RKO (cell line): ENCODE results near the gene EIF1B.

Experiments used
- DNase-seq: peaks from one replicate; pipeline ENCODE4 v3.0.0-alpha.2; 2016; ENCODE audit warnings: low spot score

Gene EIF1B

GRCh38 chr3:40340541-40341170, 31.1 kb downstream of the EIF1B start:
- DNase-seq = no peak

GRCh38 chr3:40341671-40342070, 32.2 kb downstream of the EIF1B start:
- no peak for DNase-seq

- no peak for DNase-seq
Measured at GRCh38 chr3:40350529-40350928, 41.0 kb downstream of the EIF1B start.

GRCh38 chr3:40355410-40355809, 45.9 kb downstream of the EIF1B start:
- no peak for DNase-seq

GRCh38 chr3:40358454-40358853, 48.9 kb downstream of the EIF1B start:
- no peak for DNase-seq
